ENCODE results near the gene GNGT1.

GNGT1 gene

GRCh38 chr7:93923942-93924341 lies 17.6 kb downstream of the GNGT1 start:
- no peak for TF ChIP-seq CTCF (IDR thresholded peaks at IDR 0.05)

GRCh38 chr7:93926800-93927199 lies 20.4 kb downstream of the GNGT1 start:
- TF ChIP-seq CTCF (IDR thresholded peaks at IDR 0.05) = no peak

GRCh38 chr7:93927585-93927984 lies 21.2 kb downstream of the GNGT1 start:
- TF ChIP-seq CTCF (IDR thresholded peaks at IDR 0.05) = no peak

GRCh38 chr7:93931655-93932054 lies 25.3 kb downstream of the GNGT1 start:
- TF ChIP-seq CTCF (IDR thresholded peaks at IDR 0.05) = no peak

- no peak for TF ChIP-seq CTCF (IDR thresholded peaks at IDR 0.05)
These were observed 26.8 kb downstream of the GNGT1 start for GRCh38 chr7:93933156-93933555.

- TF ChIP-seq CTCF (IDR thresholded peaks at IDR 0.05) = no peak
These were observed 28.7 kb downstream of the GNGT1 start for GRCh38 chr7:93935102-93935501.

- no peak for TF ChIP-seq CTCF (IDR thresholded peaks at IDR 0.05)
These were observed 31.5 kb downstream of the GNGT1 start for GRCh38 chr7:93937818-93938217.

GRCh38 chr7:93938293-93938692 lies 31.9 kb downstream of the GNGT1 start:
- no peak for TF ChIP-seq CTCF (IDR thresholded peaks at IDR 0.05)

All from LNCAP (cell line).